ENCODE measurements around the gene CLMN. TPM values are rescaled to one million over a fixed set of nuclear protein-coding genes. Genes with fewer than 3 reads are reported as not detected.

Gene CLMN
- total RNA-seq, 1 experiment from 2014 or later, result 33.4 TPM

- Histone ChIP-seq H3K27ac (ENCODE audit: low read depth, low read length) (no peak overlapping the region), H3K4me2 (ENCODE audit: low read length) (no peak overlapping the region), H3K9ac (ENCODE audit: low read length) (no peak overlapping the region), H3K36me3 (ENCODE audit: control insufficient read depth in 1 of 2, insufficient read depth in 2 of 2, low read length in 2 of 2) (no peaks in the 10 kb centered on the region), H4K20me1 (ENCODE audit: insufficient read depth) (no peaks in the 10 kb centered on the region), H3K9me3 (ENCODE audit: control insufficient read depth in 1 of 2, insufficient read depth in 1 of 2, low read depth in 1 of 2, low read length in 2 of 2) (peaks cover 0 to 5% of the 10 kb centered on the region in 2 experiments; a peak in 1 of 4 replicates), H3K4me1 (ENCODE audit: control insufficient read depth in 1 of 2, insufficient read depth in 2 of 2, low read length in 2 of 2) (peaks cover 0 to 18% of the 10 kb centered on the region in 2 experiments; a peak in 3 of 4 replicates), H2AFZ (ENCODE audit: low read depth, low read length, poor library complexity, severe bottlenecking) (no peak overlapping the region), H3K27me3 (ENCODE audit: insufficient read depth, low read length) (no peaks in the 10 kb centered on the region), H3K9me2 (ENCODE audit: insufficient read depth) (no peaks in the 10 kb centered on the region), H3K79me2 (ENCODE audit: insufficient read depth, low read length) (0 out of 2 replicates have a peak, but pooled peaks cover 8% of the 10 kb centered on the region), H3K4me3 (replicated peaks in 1 of 2; ENCODE audit: low read depth in 1 of 2, low read length in 2 of 2) (no peak overlapping the region)
- no peak for TF ChIP-seq EZH2 (IDR thresholded peaks at IDR 0.05)
- RAD21 ChIA-PET (ENCODE audit: low non-redundant PET in 1 of 2, low total read pairs in 2 of 2, uncharacterized antibody in 2 of 2, unreplicated experiment in 2 of 2), result no interaction called here
- POLR2A ChIA-PET, result no interaction called here
- intact Hi-C loops (cut with micrococcal nuclease), result no loop called here
- BruUV-seq (replicated peaks), result no TSS peak
- ATAC-seq (no peak), DNase-seq (ENCODE audit: low read depth, low spot score) (no peak)
- CTCF ChIA-PET, result no interaction called here
These were observed 30.9 kb downstream of the CLMN start for GRCh38 chr14:95288672-95289322.

GRCh38 chr14:95287176-95287754 lies 32.4 kb downstream of the CLMN start:
- BruUV-seq (replicated peaks), result no TSS peak
- intact Hi-C loops (cut with micrococcal nuclease), result no loop called here
- CTCF ChIA-PET, result no interaction called here
- 0 out of 2 replicates have a peak, but pooled peaks cover 8% of the 10 kb centered on the region for H3K79me2 ChIP-seq (ENCODE audit: insufficient read depth, low read length)
- no peaks in the 10 kb centered on the region for H3K9me2 ChIP-seq (ENCODE audit: insufficient read depth)
- TF ChIP-seq SIN3A (IDR thresholded peaks at IDR 0.05; ENCODE audit: low read depth) (no peak), CTCF (IDR thresholded peaks at IDR 0.05 in 2 of 3, conservative IDR thresholded peaks at IDR 0.05 in 1 of 3; ENCODE audit: borderline replicate concordance in 1 of 3, insufficient read depth in 1 of 3, low read depth in 2 of 3, low read length in 2 of 3) (no peak), CBX3 (IDR thresholded peaks at IDR 0.05; ENCODE audit: low read depth) (no peak), EZH2phosphoT487 (IDR thresholded peaks at IDR 0.05; ENCODE audit: borderline replicate concordance) (no peak), REST (IDR thresholded peaks at IDR 0.05; ENCODE audit: low read depth) (no peak)
- H3K36me3 ChIP-seq (ENCODE audit: control insufficient read depth in 1 of 2, insufficient read depth in 2 of 2, low read length in 2 of 2), result no peaks in the 10 kb centered on the region
- no peak overlapping the region for H3K9ac ChIP-seq (ENCODE audit: low read length)
- peaks cover 0 to 13% of the 10 kb centered on the region in 2 experiments; a peak in 3 of 4 replicates for H3K4me1 ChIP-seq (ENCODE audit: control insufficient read depth in 1 of 2, insufficient read depth in 2 of 2, low read length in 2 of 2)
- no peak overlapping the region for H3K4me2 ChIP-seq (ENCODE audit: low read length)
- POLR2A ChIA-PET, result no interaction called here
- no peaks in the 10 kb centered on the region for H3K27me3 ChIP-seq (ENCODE audit: insufficient read depth, low read length)
- no peak overlapping the region for H2AFZ ChIP-seq (ENCODE audit: low read depth, low read length, poor library complexity, severe bottlenecking)
- H3K4me3 ChIP-seq (replicated peaks in 1 of 2; ENCODE audit: low read depth in 1 of 2, low read length in 2 of 2), result no peak overlapping the region
- H3K9me3 ChIP-seq (ENCODE audit: control insufficient read depth in 1 of 2, insufficient read depth in 1 of 2, low read depth in 1 of 2, low read length in 2 of 2), result peaks cover 0 to 5% of the 10 kb centered on the region in 2 experiments; a peak in 1 of 4 replicates
- H3K27ac ChIP-seq (ENCODE audit: low read depth, low read length), result no peak overlapping the region
- RAD21 ChIA-PET (ENCODE audit: low non-redundant PET in 1 of 2, low total read pairs in 2 of 2, uncharacterized antibody in 2 of 2, unreplicated experiment in 2 of 2), result no interaction called here
- no peak for ATAC-seq
- no peaks in the 10 kb centered on the region for H4K20me1 ChIP-seq (ENCODE audit: insufficient read depth)
- no peak for DNase-seq (ENCODE audit: low read depth, low spot score)
